PC-9 (cell line): ENCODE measurements around the gene LRRC14B.

Experiments used
- CTCF ChIP-seq: fragments of 200-600 bp; sonication (generic); conservative IDR thresholded peaks from 2 replicates; pipeline ENCODE4 v1.6.1; 2017; ENCODE audit warnings: mixed run types, antibody characterized with exemption, mild to moderate bottlenecking, moderate library complexity
- EZH2 ChIP-seq: fragments of 200-600 bp; sonication (generic); IDR thresholded peaks from 2 replicates; pipeline ENCODE4 v1.8.0; 2017; ENCODE audit warnings: antibody characterized with exemption, low read depth

GRCh38 chr5:176296-176823 is 14.9 kb upstream of the LRRC14B start:
- TF ChIP-seq CTCF (no peak), EZH2 (no peak)
